Activated gamma-delta T cell treated with Interleukin-2 at 50 U/mL for 16 hours (primary cell): ENCODE data around the gene SFSWAP.
"Not testable (repeated sequence)": the region's sequence is repeated elsewhere in the genome, so short reads cannot be mapped to it uniquely, and the experiment has no call there.

Source experiments
- DNase-seq: peaks from one replicate; pipeline ENCODE4 v3.0.0-alpha.2; 2020

SFSWAP gene

GRCh38 chr12:131794573-131794972 lies 83.7 kb downstream of the SFSWAP start:
- DNase-seq: no peak

DNA sequence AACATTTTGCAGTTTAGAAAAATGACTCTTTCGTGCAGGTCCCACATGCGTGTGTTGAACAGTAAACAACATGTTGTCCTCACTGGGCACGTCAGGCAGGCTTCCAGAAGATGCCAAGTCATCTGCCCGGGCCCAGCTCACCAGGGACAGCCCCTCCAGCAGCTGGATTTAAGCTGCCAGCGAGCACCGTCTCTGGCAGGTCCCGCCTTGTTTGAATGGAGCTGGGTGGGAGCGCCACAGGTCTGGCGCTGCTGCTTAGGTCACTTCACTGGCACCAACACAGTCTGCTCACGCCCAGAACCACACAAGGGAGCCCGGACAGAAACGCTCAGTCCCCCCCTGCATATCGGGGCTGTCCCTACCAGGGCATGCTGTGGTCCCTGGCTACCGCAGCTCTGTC lies 84.2 kb downstream of the SFSWAP start:
- no peak for DNase-seq

DNA sequence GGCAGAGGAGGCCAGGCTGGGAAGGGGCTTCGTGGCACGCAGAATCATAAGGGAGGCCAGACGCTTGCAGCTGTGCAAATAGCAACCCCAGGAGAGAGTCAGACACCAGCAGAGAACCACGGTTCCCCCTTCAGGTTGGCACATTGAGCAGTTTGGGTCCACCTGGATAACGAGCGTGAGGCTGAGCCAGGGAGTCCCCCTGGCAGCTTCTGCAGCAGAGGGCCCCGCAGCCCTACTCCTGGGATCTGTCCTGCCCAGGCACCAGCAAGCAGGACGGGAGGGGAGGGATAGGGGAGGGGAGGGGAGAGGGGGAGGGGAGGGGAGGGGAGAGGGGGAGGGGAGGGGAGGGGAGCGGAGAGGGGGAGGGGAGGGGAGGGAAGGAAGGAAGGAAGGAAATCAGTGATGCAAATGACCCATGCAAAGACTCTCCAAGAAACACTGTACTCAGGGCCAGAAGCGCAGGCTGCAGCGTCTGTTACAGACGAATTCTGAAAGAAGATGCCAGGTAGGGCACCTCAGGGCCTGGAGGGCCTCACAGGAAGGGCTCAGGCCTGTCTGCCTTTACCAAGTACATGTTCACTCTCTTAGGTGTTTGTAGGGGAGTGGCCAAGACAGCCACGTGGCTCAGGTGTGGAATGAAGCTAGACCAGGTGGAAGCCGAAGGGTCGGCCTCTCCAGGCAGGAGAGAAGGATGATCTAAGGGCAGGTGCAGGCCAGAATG lies 85.0 kb downstream of the SFSWAP start:
- no peak for DNase-seq

GRCh38 chr12:131796411-131796736 lies 85.5 kb downstream of the SFSWAP start:
- DNase-seq: no peak

DNA sequence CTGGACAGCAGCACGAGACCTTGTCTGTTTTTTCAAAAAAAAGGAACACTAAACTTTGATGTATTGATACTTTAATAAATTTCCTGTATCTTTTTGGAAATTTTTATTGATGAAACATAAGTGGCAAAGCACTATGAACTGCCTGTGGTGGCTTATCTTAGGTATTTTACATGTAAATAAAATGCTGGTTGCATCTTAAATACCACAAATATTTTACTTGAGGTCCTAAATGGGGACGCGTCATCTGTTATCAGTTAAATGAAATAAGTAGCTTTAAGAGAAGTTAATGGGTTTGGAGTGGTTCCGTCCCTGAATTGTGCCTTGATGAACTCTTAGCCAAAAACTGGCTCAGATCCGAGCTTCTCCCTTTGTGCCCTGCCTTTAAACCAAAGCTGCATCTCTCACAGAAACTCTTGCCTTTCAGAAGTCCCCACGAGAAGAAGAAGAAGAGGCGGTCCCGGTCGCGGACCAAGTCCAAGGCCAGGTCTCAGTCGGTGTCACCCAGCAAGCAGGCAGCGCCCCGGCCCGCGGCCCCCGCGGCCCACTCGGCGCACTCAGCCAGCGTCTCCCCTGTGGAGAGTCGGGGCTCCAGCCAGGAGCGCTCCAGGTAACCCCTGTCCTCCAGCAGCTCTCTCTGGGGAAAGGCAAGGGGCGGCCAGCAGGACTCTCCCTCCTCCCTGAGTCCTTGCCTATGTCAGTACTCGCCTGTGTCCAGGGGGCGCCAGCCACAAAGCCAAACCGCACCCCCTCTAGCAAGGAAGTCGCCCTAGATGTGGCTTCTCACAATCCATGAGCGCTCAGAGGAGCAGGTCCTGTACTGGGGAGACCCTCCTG lies 86.1 kb downstream of the SFSWAP start:
- DNase-seq: no peak

DNA sequence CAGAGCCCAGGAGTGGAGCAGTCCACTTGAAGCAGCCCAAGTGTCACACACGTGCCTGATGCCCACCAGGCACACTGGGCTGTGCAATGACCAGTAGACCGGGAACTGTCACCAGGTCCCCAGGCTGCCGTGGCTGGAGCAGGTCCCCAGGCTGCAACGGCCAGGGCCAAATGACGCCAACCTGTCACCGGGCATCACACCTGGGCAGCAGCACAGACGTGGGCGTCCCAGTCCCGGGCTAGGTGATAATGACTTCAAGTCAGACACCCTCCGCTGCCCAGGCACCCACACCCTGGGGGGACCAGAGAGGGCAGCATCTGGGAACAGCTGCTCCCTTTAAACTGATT lies 86.7 kb downstream of the SFSWAP start:
- no peak for DNase-seq

DNA sequence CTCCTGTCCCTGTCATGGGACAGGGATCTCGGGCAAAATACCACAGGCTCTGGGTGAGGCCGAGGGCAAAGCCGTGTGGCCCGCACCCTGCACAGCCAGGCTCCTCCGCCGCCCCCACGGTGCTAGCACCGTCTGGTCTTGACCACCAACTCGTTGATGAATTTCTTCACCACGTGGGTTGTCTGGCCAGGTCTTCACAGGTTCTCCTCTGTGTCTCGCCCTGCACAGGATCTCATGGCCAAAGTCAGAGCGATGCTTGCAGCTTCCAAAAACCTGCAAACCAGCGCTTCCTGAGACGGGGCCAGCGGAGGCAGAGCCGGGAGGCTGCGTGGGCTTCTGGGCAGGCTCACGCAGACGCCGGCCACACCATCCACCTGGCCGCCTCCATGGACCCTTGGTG lies 88.3 kb downstream of the SFSWAP start:
- no peak for DNase-seq

- no peak for DNase-seq
Measured at GRCh38 chr12:131799828-131800593, 89.1 kb downstream of the SFSWAP start.

- DNase-seq: no peak
Measured at GRCh38 chr12:131800594-131801135, 89.8 kb downstream of the SFSWAP start.

DNA sequence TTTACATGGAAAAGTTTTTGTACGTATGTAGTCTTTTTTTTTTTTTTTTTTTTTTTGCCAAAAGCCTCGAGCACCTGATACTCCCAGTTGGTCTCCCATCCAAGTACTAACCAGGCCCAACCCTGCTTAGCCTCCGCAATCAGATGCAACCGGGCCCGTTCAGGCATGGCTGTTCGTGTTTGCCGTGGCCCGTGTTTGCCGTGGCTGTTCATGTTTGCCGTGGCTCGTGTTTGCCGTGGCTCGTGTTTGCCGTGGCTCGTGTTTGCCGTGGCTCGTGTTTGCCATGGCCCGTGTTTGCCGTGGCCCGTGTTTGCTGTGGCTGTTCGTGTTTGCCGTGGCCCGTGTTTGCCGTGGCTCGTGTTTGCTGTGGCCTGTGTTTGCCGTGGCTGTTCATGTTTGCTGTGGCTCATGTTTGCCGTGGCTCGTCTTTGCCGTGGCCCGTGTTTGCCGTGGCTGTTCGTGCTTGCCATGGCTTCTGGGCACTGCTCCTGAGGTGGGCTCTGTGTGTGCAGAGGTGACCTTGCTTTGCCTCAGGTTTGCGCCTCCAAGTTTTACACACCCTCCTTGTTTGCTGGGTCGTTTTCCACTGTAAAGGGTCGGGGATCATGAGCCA lies 90.5 kb downstream of the SFSWAP start:
- no peak for DNase-seq

- no peak for DNase-seq
Measured at GRCh38 chr12:131803961-131804521, 93.2 kb downstream of the SFSWAP start.

DNA sequence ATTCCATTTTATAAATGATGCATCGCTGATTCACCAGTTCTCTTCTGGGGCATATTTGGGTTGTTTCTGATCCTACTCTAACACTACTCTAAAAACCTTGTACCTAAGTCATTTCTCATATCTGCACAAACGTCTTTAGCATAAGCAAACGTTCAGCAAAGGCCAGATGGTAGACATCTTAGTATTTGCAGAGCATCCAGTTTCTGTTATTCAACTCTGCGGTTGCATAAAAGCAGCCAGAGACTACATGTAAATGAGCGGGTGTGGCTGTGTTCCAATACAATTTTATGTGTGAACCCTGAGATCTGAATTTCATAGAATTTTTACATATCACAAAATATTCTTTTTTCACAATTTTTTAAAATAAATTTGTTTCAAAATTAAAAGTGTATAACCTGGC lies 94.5 kb downstream of the SFSWAP start:
- DNase-seq: no peak

GRCh38 chr12:131806674-131807073 lies 95.8 kb downstream of the SFSWAP start:
- no peak for DNase-seq

GRCh38 chr12:131808744-131809371 lies 98.0 kb downstream of the SFSWAP start:
- DNase-seq: peak; percentile 36

- DNase-seq: not testable (repeated sequence)
Measured at GRCh38 chr12:131809476-131810254, 98.8 kb downstream of the SFSWAP start.

DNA sequence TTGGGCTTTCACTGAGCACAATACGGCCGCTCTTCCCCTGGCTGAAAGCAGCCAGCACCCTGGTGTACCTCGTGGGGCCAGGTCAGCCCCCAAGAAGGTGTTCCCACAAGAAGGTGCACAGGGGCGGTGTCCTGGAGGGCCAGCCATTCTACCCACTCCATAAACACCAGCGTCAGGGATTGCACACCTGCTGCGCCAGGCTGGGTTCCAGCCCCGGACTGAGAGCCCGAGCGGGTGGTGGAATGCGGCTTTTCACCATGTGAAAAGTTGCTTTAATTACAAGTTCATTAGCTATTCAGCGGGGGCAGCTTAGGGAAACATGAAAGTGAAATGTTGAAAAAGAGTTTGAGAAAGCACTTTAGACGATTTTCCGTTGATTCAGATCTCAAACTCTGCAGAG lies 99.8 kb downstream of the SFSWAP start:
- DNase-seq: no peak

GRCh38 chr12:131815131-131815530 lies 104.2 kb downstream of the SFSWAP start:
- DNase-seq: no peak

- DNase-seq: no peak
Measured at GRCh38 chr12:131816495-131816894, 105.6 kb downstream of the SFSWAP start.

DNA sequence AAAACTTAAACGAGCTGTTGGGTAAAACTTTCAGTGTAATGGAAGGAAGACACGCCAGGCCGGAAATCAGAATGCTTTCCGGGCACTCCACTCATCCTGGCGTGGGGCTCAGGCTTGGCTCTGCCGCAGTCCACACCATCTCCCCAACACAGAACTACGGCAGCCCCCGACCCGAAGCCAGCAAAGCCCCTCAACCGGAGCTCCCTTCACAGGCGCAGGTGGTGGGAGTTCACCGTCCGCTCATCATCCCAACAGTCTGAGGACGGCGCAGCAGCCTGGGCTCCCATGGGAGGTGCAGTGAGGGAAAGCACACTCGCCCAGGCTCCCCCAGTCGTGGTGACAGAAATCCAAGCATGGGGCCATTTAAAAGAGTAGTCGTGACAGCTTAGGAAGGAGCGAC lies 106.4 kb downstream of the SFSWAP start:
- DNase-seq: no peak

GRCh38 chr12:131818821-131819585 lies 108.1 kb downstream of the SFSWAP start:
- no peak for DNase-seq

- DNase-seq: no peak
Measured at GRCh38 chr12:131824450-131824849, 113.6 kb downstream of the SFSWAP start.
